NCI-H2171 (cell line): ENCODE data around the gene POLR1G.
A peak's percentile ranks its signal among the peaks of the same experiment; 100 is the strongest.
"Not testable (repeated sequence)": the region's sequence is repeated elsewhere in the genome, so short reads cannot be mapped to it uniquely, and the experiment has no call there.

ENCODE experiments used
- DNase-seq: peaks from one replicate; lab custom pipeline; 2025; lab: John Stamatoyannopoulos, UW

The POLR1G gene

DNA sequence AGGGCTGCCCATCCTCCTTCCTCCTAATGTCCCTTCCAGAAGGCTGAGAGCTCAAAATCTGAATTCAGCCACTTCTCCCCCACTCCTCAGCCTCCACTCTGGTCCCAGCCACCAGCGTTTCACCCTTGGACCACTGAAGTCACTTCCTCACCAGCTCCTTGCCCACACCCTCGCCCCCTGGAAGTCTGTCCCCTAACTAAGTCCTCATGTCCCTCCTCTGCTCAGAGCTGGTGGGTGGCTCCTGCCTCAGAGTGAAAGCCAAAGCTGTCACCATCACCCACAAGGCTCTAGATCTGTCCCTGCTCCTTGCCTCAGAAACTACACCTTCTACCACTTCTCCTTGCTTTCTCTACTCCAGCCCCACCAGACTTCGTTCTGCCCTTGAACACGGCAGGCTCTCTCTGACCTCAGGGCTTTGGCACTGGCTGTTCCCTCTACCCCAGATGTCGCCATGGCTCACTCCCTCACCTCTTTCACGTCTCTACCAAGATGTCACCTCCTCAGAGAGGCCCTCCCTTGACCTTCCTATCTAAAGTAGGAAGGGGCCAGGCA is 15.6 kb downstream of the POLR1G start:
- no peak for DNase-seq

GRCh38 chr19:45423033-45423588 is 16.7 kb downstream of the POLR1G start:
- no peak for DNase-seq

- DNase-seq, result peak; percentile 98
These were observed 17.2 kb downstream of the POLR1G start, which contains the start of gene ERCC1 for GRCh38 chr19:45423589-45424190. Gene ERCC1, minus strand, starts transcription at chr19:45423917. Its CDS starts 543 bp downstream, at chr19:45423374.

- DNase-seq, result peak; percentile 66
These were observed 18.0 kb downstream of the POLR1G start for GRCh38 chr19:45424191-45425058.

- DNase-seq, result no peak
These were observed 22.2 kb downstream of the POLR1G start for GRCh38 chr19:45428384-45429231.

DNA sequence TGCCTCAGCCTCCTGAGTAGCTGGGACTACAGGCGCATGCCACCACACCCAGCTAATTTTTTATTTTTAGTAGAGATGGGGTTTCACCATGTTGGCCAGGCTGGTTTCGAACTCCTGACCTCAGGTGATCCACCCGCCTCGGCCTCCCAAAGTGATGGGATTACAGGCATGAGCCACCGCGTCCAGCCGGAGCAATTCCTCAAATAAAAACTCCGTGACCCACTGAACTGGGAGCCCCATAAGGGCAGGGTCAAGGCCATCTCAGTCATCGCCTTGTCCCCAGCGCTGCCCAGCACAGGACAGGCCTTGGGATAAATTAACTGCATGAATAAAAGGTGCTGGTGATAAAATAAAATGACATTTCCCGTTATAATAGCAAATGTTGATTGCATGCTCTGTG is 23.5 kb downstream of the POLR1G start:
- DNase-seq, result not testable (repeated sequence)

- DNase-seq, result not testable (repeated sequence)
These were observed 24.6 kb downstream of the POLR1G start for GRCh38 chr19:45431008-45431407.

- DNase-seq, result not testable (repeated sequence)
These were observed 26.1 kb downstream of the POLR1G start for GRCh38 chr19:45432543-45432942.

DNA sequence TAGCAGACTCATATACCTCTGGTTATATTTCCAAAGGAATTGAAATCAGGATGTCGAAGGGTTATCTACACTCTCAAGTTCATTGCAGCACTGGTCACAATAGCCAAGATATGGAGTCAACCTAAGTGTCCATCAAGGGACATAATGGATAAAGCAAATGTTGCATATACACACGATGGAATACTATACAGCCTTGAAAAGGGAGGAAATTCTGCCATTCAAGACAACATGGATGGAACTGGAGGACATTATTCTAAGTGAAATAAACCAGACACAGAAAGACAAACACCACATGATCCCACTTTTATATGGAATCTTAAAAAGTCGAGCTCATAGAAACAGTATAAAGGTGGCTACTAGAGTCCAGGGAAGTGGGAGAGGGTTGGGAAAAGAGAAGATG is 30.9 kb downstream of the POLR1G start:
- DNase-seq, result no peak

GRCh38 chr19:45439190-45439568 is 32.7 kb downstream of the POLR1G start:
- no peak for DNase-seq

- DNase-seq, result peak; percentile 74
These were observed 33.3 kb downstream of the POLR1G start for GRCh38 chr19:45439569-45440258.

DNA sequence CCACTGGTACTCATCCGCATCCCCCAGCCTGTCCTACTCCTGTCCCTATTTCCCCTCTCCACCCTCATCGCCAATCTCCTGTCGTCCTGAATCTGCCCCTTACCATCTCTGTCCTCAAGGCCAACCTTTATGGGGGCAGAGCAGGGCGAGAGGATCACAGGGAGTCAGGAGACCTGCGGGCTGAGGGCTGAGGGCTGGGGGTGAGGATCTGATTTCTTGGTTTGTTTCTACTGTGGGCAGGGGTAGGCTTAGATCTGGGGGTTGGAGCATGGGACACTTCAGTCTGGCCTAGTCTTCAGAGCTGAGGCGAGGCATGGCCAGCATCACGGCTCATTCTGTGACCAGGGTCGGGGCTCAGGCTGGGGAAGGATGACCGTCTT is 33.8 kb downstream of the POLR1G start:
- DNase-seq, result no peak

- no peak for DNase-seq
These were observed 34.6 kb downstream of the POLR1G start for GRCh38 chr19:45440873-45441654.

DNA sequence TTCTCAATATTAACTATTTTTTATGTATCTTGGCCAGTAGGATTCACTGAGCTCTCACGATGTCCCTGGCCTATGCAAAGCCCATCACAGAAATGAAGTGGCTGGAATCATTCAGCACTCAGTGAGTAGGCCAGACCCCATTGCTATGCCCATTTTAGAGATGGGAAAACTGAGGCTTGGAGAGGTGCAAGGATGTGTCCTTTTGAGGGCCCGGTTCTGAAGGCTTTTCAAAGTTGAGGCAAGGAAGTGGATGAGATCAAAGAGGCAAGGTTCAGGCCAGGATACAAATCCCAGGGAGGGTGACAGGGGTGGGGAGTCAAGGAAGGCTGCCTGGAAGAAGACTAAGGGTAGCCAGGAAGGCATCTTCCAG is 35.9 kb downstream of the POLR1G start:
- DNase-seq, result no peak

GRCh38 chr19:45442778-45443461 is 36.5 kb downstream of the POLR1G start:
- DNase-seq, result no peak

GRCh38 chr19:45443462-45444317 is 37.2 kb downstream of the POLR1G start:
- DNase-seq, result peak; percentile 89

DNA sequence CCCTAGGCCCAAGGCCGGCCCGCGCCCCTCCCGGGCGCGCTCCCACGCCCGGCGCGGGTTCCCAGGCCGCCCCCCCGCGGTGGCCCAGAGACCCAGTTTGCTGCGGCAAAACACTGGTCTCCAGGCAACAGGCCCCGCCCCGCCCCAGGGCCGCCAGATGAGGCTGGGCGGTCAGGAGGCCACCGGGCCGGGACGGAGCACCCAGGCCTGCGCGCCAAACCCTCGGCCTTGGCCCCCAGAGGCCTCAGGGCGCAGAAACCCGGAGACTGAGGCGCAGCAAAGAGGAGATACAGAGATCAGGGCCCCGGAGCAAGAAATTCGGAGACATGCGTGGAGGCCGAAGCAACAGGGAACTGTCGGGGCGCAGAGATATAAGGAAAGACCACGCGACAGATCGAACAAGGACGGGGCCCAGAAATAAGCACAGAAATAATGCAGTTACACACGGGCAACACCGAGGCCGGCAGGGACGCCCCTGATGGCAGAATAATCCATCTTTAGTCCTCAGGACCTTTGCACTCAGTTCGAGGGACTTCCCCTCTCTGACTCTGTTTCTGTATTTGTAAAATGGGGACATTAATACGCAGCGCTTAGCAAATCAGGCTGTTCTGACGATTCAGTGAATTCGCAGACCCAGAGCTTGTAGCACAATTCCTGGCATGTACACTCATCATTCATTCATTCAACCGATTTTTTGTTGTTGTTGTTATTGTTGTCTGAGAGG is 38.0 kb downstream of the POLR1G start:
- peak; percentile 31 for DNase-seq

DNA sequence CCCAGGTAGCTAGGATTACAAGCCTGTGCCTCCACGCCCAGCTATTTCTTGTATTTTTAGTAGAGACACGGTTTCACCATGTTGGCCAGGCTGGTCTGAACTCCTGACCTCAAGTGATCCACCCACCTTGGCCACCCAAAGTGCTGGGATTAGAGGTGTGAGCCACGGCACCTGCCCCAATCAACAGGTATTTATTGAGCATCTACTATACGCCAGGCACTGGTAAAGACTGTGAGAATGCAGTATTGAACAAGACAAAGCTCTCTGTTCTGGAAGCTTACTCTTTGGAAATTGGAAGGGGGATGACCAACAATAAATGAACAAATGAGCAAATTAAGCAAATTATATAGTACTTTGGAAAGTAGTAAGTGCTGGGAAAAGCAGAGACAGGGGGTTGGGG is 38.7 kb downstream of the POLR1G start:
- DNase-seq, result no peak
